ENCODE results near the gene MAB21L1.

- TF ChIP-seq CTCF (IDR thresholded peaks at IDR 0.05) (no peak), POLR2A (IDR thresholded peaks at IDR 0.05) (no peak)
These were observed 20.4 kb upstream of the MAB21L1 start for GRCh38 chr13:35496761-35497386.
